Common myeloid progenitor, CD34-positive (primary cell): ENCODE data around the gene ZBBX.
A peak's percentile ranks its signal among the peaks of the same experiment; 100 is the strongest.

Source experiments
- CTCF ChIA-PET: fragments of 350-600 bp; sonication (Branson Sonifier 250); formaldehyde crosslinking; loops from one replicate; lab custom pipeline; 2021; ENCODE audit warnings: antibody characterized with exemption; lab: Charles Lee
- POLR2A ChIA-PET: fragments of 350-600 bp; sonication (Branson Sonifier 250); formaldehyde crosslinking; loops from one replicate; lab custom pipeline; 2021; ENCODE audit warnings: antibody characterized with exemption; lab: Charles Lee
- DNase-seq, 3 donors: peaks; one replicate each; pipeline versions ENCODE4 v3.0.0 to v3.0.0-alpha.2; 2013
- H3K27ac ChIP-seq, 2 experiments: 1 replicate in 1 of 2; 2 replicates in 1 of 2; pipeline ENCODE4 v1.7.0; 2013; ENCODE audit warnings: inconsistent platforms in 2 of 2, low read length in 2 of 2, mild to moderate bottlenecking in 2 of 2, low read depth in 1 of 2, moderate library complexity in 1 of 2; ENCODE audit not compliant: severe bottlenecking in 2 of 2, insufficient read depth in 1 of 2, poor library complexity in 1 of 2
- H3K27me3 ChIP-seq, 5 experiments: replicated peaks in 2 of 5; 1 replicate in 3 of 5; 2 replicates in 2 of 5; pipeline versions ENCODE4 v1.6.1 to v1.7.0; 2013; ENCODE audit warnings: low read length in 4 of 5, mild to moderate bottlenecking in 2 of 5, moderate library complexity in 2 of 5, inconsistent platforms in 1 of 5; ENCODE audit not compliant: insufficient read depth in 5 of 5, control insufficient read depth in 4 of 5
- H3K36me3 ChIP-seq, 4 experiments: 1 replicate in 2 of 4; 2 replicates in 2 of 4; pipeline versions ENCODE4 v1.6.1 to v1.7.0; 2013; ENCODE audit warnings: low read length in 3 of 4, control low read depth in 1 of 4, mild to moderate bottlenecking in 1 of 4; ENCODE audit not compliant: control insufficient read depth in 4 of 4, insufficient read depth in 4 of 4
- H3K4me1 ChIP-seq, 4 experiments: 1 replicate in 3 of 4; 2 replicates in 1 of 4; pipeline versions ENCODE4 v1.6.1 to v1.7.1; 2013; ENCODE audit warnings: low read length in 3 of 4, mild to moderate bottlenecking in 3 of 4, control low read depth in 1 of 4, inconsistent platforms in 1 of 4, moderate library complexity in 1 of 4; ENCODE audit not compliant: control insufficient read depth in 4 of 4, insufficient read depth in 4 of 4; ENCODE audit errors: control extremely low read depth in 1 of 4
- H3K4me3 ChIP-seq, 7 experiments: 1 replicate in 4 of 7; 2 replicates in 3 of 7; pipeline versions ENCODE4 v1.5.1 to v1.7.0; 2013; ENCODE audit warnings: mild to moderate bottlenecking in 7 of 7, low read length in 6 of 7, moderate library complexity in 6 of 7, inconsistent platforms in 2 of 7, low read depth in 2 of 7, control low read depth in 1 of 7; ENCODE audit not compliant: insufficient read depth in 4 of 7, control insufficient read depth in 1 of 7; ENCODE audit errors: extremely low read depth in 1 of 7
- H3K9me3 ChIP-seq, 5 experiments: 1 replicate in 4 of 5; 2 replicates in 1 of 5; pipeline versions ENCODE4 v1.6.1 to v1.7.1; 2013; ENCODE audit warnings: low read length in 4 of 5, mild to moderate bottlenecking in 2 of 5, inconsistent platforms in 1 of 5, low read depth in 1 of 5, moderate library complexity in 1 of 5; ENCODE audit not compliant: control insufficient read depth in 4 of 5, insufficient read depth in 2 of 5; ENCODE audit errors: control extremely low read depth in 1 of 5
- WGBS: methylation state at CpG from one replicate; pipeline ENCODE4 v1.1.5; 2013; ENCODE audit not compliant: insufficient coverage; 5-methylcytosine and 5-hydroxymethylcytosine counted together

The ZBBX gene

DNA sequence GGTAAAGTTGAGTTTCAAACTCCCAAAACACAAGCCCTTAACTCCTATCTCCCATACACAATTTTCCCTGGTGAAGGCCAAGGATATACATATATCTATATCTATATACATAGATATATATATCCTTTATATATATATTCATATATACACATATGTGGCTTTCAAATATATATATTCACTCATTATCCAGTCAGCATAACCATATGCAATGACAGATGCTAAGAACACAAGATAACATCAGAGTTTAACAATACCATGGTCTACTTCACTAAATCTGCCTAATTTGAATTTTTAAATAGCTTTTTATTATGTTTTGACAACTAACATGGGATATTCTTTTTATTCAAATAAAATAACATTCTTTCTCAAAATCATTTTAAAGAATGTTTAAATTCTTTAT lies 24.7 kb downstream of the ZBBX start:
- no peak for DNase-seq

DNA sequence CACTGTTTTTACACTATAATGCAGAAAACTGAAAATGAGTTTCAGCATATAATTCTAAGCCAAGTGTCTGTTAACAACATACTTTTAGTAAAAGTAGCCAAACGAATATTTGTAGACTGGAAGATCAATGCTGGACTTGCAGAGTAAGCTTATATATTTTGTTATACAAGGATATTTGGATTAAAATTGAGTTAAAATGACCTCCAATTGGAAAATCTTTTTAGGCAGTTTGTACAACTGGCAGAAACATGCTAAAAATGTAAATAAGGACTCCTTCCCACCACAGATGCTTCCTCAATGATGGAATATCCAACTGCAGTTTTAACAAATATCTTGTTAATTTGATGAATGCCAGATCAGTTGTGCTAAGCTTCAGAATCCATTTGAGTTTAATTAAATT lies 25.3 kb downstream of the ZBBX start:
- 100% methylated on average over 1 of the region's 1 CpG for WGBS
- no peaks in the 10 kb centered on the region for H3K27me3 ChIP-seq
- no peaks in the 10 kb centered on the region for H3K4me1 ChIP-seq
- ChIA-PET CTCF (interaction anchor here (0.8 to 1.4 kb wide), 4 partner anchors 12 to 1141 kb away, joined by 3 to 4 read pairs (median 3); partner anchors contain the start of gene ZBBX), POLR2A (no interaction called here)
- no peak overlapping the region for H3K4me3 ChIP-seq
- H3K36me3 ChIP-seq: no peaks in the 10 kb centered on the region
- no peak for DNase-seq
- no peaks in the 10 kb centered on the region for H3K9me3 ChIP-seq
- no peak overlapping the region for H3K27ac ChIP-seq

More for the DNA sequence above, 24.7 kb downstream of the ZBBX start:
- H3K4me1 ChIP-seq: no peaks in the 10 kb centered on the region
- POLR2A ChIA-PET: no interaction called here
- H3K27me3 ChIP-seq: no peaks in the 10 kb centered on the region
- CTCF ChIA-PET: interaction anchor here (1.2 to 1.4 kb wide), 3 partner anchors 13 to 25 kb away, joined by 3 to 4 read pairs (median 3); partner anchors contain the start of gene ZBBX
- H3K9me3 ChIP-seq: no peaks in the 10 kb centered on the region
- H3K27ac ChIP-seq: no peak overlapping the region
- H3K36me3 ChIP-seq: no peaks in the 10 kb centered on the region
- H3K4me3 ChIP-seq: no peak overlapping the region

DNA sequence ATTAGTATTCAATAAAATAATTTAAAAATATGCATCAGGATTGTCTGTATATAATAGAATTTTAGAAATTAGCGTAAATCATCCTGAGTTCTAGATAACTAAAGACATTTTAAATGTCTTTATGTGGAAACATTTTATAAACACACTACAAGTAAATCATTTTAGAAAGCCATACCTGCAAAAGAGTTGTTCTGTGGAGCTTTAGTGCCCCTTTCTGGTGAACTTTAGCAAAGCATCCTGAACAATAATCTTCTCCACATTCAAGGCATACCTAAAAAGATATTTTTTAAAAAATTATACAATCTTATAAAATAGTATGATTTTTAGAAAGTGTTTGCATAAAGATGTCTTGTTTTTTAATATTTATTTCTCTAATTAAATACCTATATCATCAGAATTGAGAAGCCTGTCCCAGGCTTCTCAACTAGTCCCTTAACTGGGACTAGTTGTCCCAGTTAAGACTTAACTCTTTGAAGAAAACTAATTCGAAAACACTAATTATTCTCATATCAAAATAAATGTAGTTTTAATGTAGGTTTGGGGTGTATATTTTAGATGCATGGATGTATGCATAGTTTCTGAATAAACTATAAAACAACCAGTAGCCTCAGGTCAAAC lies 29.7 kb downstream of the ZBBX start:
- ChIA-PET POLR2A (no interaction called here), CTCF (interaction anchor here (0.9 kb wide), 1 partner anchor 1455 kb away, joined by 3 read pairs; no protein-coding TSS in a partner anchor)
- Histone ChIP-seq H3K36me3 (no peaks in the 10 kb centered on the region), H3K4me1 (no peaks in the 10 kb centered on the region), H3K4me3 (no peak overlapping the region), H3K9me3 (no peaks in the 10 kb centered on the region), H3K27ac (no peak overlapping the region), H3K27me3 (no peaks in the 10 kb centered on the region)
- peak; percentile 31 to 67 (median 58) for DNase-seq
- WGBS: no CpG with 5 or more reads among the region's 2 CpGs

DNA sequence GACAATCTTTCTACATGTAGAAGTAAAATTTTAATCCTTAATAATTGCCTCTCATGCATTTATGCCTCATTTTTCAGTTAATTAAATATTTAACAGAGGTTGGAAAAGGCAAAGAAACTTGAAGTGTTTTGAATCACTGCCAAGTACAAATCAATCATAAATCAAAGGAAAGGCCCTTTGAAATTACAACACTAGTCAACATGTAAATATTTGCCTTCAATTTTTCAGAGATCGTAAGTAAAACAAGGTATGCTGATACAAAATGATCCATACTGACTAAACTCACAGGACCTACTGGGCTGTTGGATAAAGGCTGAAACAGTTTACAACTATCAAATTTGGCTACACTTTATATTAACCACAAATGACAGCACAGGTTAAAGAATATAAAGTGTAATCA lies 33.9 kb downstream of the ZBBX start:
- H3K27ac ChIP-seq: no peak overlapping the region

DNA sequence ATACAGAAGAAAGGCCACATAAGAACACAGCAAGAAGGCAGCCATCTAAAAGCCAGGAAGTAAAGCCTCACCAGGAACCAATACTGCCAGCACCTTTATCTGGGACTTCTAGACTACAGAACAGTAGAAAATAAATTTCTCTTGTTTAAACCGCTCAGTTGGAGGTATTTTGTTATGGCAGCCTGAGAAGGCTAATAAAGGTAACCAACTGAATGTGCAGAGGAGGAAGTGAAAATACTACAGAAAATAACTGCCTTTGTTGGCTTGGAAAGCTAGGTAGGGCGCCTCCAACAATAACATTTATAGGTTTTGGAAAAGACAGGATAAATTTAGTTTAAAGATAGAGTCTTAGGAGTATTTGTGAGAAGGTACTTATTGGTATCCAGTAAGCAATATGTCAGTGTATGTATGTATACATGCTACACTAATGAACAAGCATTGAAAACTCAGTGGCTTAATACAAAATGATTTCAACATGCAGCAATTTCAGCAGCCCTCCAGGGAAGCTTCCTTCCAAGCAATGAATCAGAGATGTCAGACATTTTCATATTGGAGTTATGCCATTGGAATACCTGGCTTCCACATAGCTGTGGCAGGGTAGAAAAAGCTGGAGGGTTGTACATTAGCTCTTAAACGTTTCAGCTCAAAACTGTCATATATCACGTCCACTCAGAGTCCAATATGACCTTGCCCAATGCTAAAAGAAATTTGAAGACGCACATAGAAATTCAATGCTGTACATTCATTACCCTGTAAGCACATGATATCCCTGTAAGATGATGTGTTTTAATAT lies 48.9 kb downstream of the ZBBX start:
- H3K4me1 ChIP-seq: peaks cover 0 to 7% (median 0%) of the 10 kb centered on the region in 4 experiments
- DNase-seq: no peak
- H3K27ac ChIP-seq: no peak overlapping the region
- H3K36me3 ChIP-seq: no peaks in the 10 kb centered on the region
- WGBS: no CpG with 5 or more reads among the region's 5 CpGs
- H3K4me3 ChIP-seq: no peak overlapping the region
- H3K9me3 ChIP-seq: no peaks in the 10 kb centered on the region
- ChIA-PET CTCF (no interaction called here), POLR2A (interaction anchor here (0.6 kb wide), 1 partner anchor 963 kb away, joined by 4 read pairs; no protein-coding TSS in a partner anchor)
- H3K27me3 ChIP-seq: no peaks in the 10 kb centered on the region

More for the DNA sequence above, 33.9 kb downstream of the ZBBX start:
- Histone ChIP-seq H3K4me1 (no peaks in the 10 kb centered on the region), H3K27me3 (no peaks in the 10 kb centered on the region), H3K4me3 (no peak overlapping the region), H3K36me3 (no peaks in the 10 kb centered on the region), H3K9me3 (no peaks in the 10 kb centered on the region)
- ChIA-PET POLR2A (no interaction called here), CTCF (no interaction called here)
- WGBS: no CpG with 5 or more reads among the region's 1 CpG
- DNase-seq: no peak

DNA sequence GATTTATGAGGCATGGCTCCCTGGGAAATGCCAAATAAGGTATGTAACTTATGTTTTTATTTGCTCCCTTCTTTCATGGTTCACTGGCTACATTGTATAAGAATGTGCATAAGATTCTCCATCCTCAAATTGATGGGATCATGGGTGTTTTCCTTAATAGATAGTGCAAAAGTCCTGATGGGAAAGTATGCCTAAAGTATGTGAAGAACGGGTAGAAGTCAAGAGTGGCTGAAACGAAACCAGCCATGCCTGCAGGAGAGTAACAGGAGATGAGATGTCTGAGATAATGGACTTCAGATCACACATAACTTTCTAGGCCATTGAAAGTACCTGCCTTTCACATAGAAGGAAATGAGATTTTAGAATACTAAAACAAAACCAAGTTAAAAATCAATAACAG lies 56.5 kb downstream of the ZBBX start:
- WGBS: no CpG with 5 or more reads among the region's 2 CpGs

DNA sequence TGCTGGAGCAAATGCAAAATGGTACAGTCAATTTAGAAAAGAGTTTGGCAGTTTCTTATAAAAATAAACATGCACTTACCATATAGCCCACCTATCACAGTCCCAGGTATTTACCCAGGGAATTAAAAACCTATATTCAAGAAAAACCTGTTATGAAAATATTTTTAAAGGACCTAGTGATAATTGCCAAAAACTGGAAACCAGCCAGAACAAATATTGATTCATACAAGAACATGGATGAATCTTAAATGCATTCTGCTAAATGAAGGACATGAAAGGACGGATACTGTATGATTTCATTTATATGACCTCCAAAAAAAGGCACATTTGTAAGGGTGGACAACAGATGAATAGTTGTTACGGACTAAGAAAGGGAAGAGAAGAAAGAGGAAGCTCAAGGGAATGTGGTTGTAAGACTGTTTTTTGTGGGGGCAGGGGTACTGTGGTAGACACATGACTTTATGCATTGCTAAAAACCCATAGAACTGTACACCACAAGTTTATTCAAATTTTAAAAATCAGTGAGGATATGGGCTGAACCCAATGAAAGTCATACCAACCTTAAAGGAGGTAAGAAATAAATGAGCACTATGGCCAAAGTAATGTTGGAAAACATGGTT lies 61.0 kb downstream of the ZBBX start:
- Histone ChIP-seq H3K4me3 (no peak overlapping the region), H3K27me3 (no peaks in the 10 kb centered on the region), H3K36me3 (no peaks in the 10 kb centered on the region), H3K27ac (no peak overlapping the region), H3K9me3 (no peaks in the 10 kb centered on the region), H3K4me1 (peaks cover 0 to 22% (median 4%) of the 10 kb centered on the region in 4 experiments)
- DNase-seq: peak; percentile 1 to 64 (median 61)
- CTCF ChIA-PET: no interaction called here
- POLR2A ChIA-PET: no interaction called here
- WGBS: 100% methylated on average over 1 of the region's 2 CpGs

More for the DNA sequence above, 56.5 kb downstream of the ZBBX start:
- no peak overlapping the region for H3K27ac ChIP-seq
- POLR2A ChIA-PET: no interaction called here
- CTCF ChIA-PET: no interaction called here
- H3K9me3 ChIP-seq: no peaks in the 10 kb centered on the region
- no peaks in the 10 kb centered on the region for H3K36me3 ChIP-seq
- H3K4me3 ChIP-seq: no peak overlapping the region
- H3K27me3 ChIP-seq: no peaks in the 10 kb centered on the region
- H3K4me1 ChIP-seq: peaks cover 0 to 13% (median 4%) of the 10 kb centered on the region in 4 experiments
- DNase-seq: no peak
